ENCODE results near the gene SVIL.
"Not testable (repeated sequence)": the region's sequence is repeated elsewhere in the genome, so short reads cannot be mapped to it uniquely, and the experiment has no call there.

The SVIL gene

DNA sequence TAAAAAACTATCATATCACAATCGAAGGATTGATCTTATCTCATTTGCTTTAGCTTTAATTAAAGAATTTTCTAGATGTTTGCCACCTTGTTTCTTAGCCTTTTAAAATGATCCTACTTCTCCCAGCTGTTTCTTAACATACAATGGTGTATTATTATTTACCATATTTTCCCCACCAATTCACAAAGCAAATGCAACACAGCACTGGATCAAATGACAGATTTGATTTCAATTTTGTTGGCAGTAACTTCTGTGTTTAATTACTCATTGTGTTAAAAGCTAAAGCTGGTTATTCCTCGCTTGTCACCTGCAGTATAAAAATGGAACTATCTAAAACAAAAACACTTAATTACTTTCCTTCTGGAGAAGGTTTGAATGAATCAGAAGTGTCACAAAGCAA is 19.6 kb downstream of the SVIL start:
- Histone ChIP-seq H3K4me3 (no peak overlapping the region), H3K27ac (peak overlapping the region in 1 of 2 donors; percentile 6), H3K9me3 (no peaks in the 10 kb centered on the region), H3K36me3 (no peaks in the 10 kb centered on the region), H3K27me3 (no peaks in the 10 kb centered on the region), H3K4me1 (peaks cover 0 to 86% (median 35%) of the 10 kb centered on the region in 4 donors)
- TF ChIP-seq, protein P1, sequence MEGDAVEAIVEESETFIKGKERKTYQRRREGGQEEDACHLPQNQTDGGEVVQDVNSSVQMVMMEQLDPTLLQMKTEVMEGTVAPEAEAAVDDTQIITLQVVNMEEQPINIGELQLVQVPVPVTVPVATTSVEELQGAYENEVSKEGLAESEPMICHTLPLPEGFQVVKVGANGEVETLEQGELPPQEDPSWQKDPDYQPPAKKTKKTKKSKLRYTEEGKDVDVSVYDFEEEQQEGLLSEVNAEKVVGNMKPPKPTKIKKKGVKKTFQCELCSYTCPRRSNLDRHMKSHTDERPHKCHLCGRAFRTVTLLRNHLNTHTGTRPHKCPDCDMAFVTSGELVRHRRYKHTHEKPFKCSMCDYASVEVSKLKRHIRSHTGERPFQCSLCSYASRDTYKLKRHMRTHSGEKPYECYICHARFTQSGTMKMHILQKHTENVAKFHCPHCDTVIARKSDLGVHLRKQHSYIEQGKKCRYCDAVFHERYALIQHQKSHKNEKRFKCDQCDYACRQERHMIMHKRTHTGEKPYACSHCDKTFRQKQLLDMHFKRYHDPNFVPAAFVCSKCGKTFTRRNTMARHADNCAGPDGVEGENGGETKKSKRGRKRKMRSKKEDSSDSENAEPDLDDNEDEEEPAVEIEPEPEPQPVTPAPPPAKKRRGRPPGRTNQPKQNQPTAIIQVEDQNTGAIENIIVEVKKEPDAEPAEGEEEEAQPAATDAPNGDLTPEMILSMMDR (IDR thresholded peaks at IDR 0.05): no peak
- DNase-seq: no peak
- intact Hi-C loops (cut with DNase I; ENCODE audit: low total_unique reads): no loop called here

- DNase-seq; H3K9me3 ChIP-seq; H3K27me3 ChIP-seq; H3K27ac ChIP-seq; H3K36me3 ChIP-seq; intact Hi-C loops (cut with DNase I; ENCODE audit: low total_unique reads); H3K4me3 ChIP-seq: not testable (repeated sequence)
- peaks cover 0 to 86% (median 38%) of the 10 kb centered on the region in 4 donors for H3K4me1 ChIP-seq
These were observed 20.5 kb downstream of the SVIL start for GRCh38 chr10:29614289-29614688.

GRCh38 chr10:29613791-29614190 is 21.0 kb downstream of the SVIL start:
- peaks cover 0 to 86% (median 37%) of the 10 kb centered on the region in 4 donors for H3K4me1 ChIP-seq
- H3K4me3 ChIP-seq: no peak overlapping the region

GRCh38 chr10:29613196-29613595 is 21.6 kb downstream of the SVIL start:
- intact Hi-C loops (cut with DNase I; ENCODE audit: low total_unique reads): no loop called here
- DNase-seq: no peak
- H3K36me3 ChIP-seq: no peaks in the 10 kb centered on the region
- H3K4me3 ChIP-seq: no peak overlapping the region
- no peaks in the 10 kb centered on the region for H3K27me3 ChIP-seq
- peaks cover 0 to 86% (median 39%) of the 10 kb centered on the region in 4 donors for H3K4me1 ChIP-seq
- H3K9me3 ChIP-seq: no peaks in the 10 kb centered on the region
- peak overlapping the region in 1 of 2 donors; percentile 38 for H3K27ac ChIP-seq
- TF ChIP-seq, protein P1 (IDR thresholded peaks at IDR 0.05): no peak

More at GRCh38 chr10:29613791-29614190, 21.0 kb downstream of the SVIL start:
- TF ChIP-seq, protein P1 (IDR thresholded peaks at IDR 0.05): no peak
- intact Hi-C loops (cut with DNase I; ENCODE audit: low total_unique reads): no loop called here
- Histone ChIP-seq H3K9me3 (no peaks in the 10 kb centered on the region), H3K27ac (no peak overlapping the region), H3K36me3 (no peaks in the 10 kb centered on the region), H3K27me3 (no peaks in the 10 kb centered on the region)
- no peak for DNase-seq

- TF ChIP-seq, protein P1 (IDR thresholded peaks at IDR 0.05): no peak
- Histone ChIP-seq H3K36me3 (no peaks in the 10 kb centered on the region), H3K27me3 (no peaks in the 10 kb centered on the region), H3K9me3 (no peaks in the 10 kb centered on the region), H3K4me1 (peaks cover 0 to 86% (median 38%) of the 10 kb centered on the region in 4 donors), H3K27ac (peak overlapping the region; percentile 23 to 38), H3K4me3 (no peak overlapping the region)
- intact Hi-C loops (cut with DNase I; ENCODE audit: low total_unique reads): no loop called here
- no peak for DNase-seq
These were observed 22.1 kb downstream of the SVIL start for GRCh38 chr10:29612657-29613056.

DNA sequence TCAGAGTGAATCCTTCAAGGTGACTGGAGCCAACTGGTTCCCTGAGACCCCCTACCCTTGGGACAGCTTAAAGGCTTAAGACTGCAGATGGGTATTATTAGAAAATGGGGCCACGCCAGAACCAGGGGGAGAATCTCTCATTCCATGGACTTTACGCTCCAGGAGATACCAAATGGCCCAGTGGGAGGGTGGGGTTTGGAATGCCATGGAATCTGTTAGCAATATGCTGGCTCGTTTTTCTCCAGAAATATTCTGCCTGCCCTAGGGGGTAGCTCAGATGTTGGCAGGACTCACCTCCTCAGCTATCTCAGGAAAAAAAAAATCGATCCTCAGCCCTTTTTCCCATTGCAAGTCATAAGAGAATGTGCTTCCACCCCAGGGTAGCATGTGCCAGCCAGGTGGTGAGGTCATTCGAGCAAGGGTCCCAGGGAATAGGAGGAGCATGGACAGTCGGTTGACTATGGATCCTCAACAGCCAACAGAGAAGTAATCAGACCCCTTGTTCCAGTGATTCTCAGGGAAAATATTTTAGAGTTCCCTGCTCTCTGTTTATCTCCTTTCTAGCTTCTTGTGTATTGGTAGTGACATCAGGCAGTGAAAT is 22.9 kb downstream of the SVIL start:
- H3K9me3 ChIP-seq: no peaks in the 10 kb centered on the region
- no peaks in the 10 kb centered on the region for H3K36me3 ChIP-seq
- intact Hi-C loops (cut with DNase I; ENCODE audit: low total_unique reads): no loop called here
- H3K27me3 ChIP-seq: no peaks in the 10 kb centered on the region
- peaks cover 0 to 86% (median 38%) of the 10 kb centered on the region in 4 donors for H3K4me1 ChIP-seq
- peak overlapping the region; percentile 23 to 38 for H3K27ac ChIP-seq
- no peak overlapping the region for H3K4me3 ChIP-seq
- DNase-seq: no peak
- TF ChIP-seq, protein P1 (IDR thresholded peaks at IDR 0.05): no peak
